OCI-M1 (cell line): ENCODE results near the gene IL1RAPL2.
"Not testable (repeated sequence)": the region's sequence is repeated elsewhere in the genome, so short reads cannot be mapped to it uniquely, and the experiment has no call there.

Experiments used
- DNase-seq: peaks from one replicate; lab custom pipeline; 2025; lab: John Stamatoyannopoulos, UW

The IL1RAPL2 gene

DNA sequence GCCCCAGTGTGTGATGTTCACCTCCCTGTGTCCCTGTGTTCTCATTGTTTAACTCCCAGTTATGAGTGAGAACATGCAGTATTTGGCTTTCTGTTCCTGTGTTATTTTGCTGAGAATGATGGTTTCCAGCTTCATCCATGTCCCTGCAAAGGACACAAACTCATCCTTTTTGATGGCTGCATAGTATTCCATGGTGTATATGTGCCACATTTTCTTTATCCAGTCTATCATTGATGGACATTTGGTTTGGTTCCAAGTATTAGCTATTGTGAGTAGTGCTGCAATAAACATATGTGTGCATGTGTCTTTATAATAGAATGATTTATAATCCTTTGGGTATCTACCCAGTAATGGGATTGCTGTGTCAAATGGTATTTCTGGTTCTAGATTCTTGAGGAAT, 1239.7 kb downstream of the IL1RAPL2 start:
- DNase-seq, result not testable (repeated sequence)

DNA sequence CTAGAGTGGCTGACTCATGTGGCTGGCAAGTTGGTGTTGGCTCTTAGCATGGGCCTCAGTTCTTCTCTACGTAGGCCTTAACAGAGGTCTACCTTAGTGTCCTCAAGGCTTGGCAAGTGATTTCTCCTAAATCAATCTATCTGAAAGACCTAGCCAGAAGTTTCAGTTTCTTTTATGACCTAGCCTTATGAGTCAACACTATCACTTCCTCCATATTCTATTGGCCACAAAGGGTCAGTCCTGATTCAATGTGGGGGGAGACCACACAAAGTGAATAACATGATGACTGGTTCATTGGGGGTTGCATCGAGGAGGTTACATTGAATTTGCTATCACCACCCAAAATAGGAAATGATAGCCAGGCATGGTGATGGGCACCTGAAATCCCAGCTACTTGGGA, 1250.5 kb downstream of the IL1RAPL2 start:
- DNase-seq, result no peak
